NCI-H2196 (cell line): Measurements from ENCODE around the gene TXNRD1.
"Not testable (repeated sequence)": the region's sequence is repeated elsewhere in the genome, so short reads cannot be mapped to it uniquely, and the experiment has no call there.

Source experiments
- DNase-seq: peaks from one replicate; lab custom pipeline; 2025; ENCODE audit not compliant: unreplicated experiment; lab: John Stamatoyannopoulos, UW

TXNRD1 gene

GRCh38 chr12:104215638-104216297 is at the start of gene TXNRD1:
Gene TXNRD1 (plus strand): TSS chr12:104215779. CDS start chr12:104215803, 24 bp downstream.
- no peak for DNase-seq

GRCh38 chr12:104165801-104166200 is 49.8 kb upstream of the TXNRD1 start:
- no peak for DNase-seq

- no peak for DNase-seq
Observed at GRCh38 chr12:104166465-104166864, 49.1 kb upstream of the TXNRD1 start.

GRCh38 chr12:104167519-104168458 is 47.8 kb upstream of the TXNRD1 start:
- DNase-seq = no peak

- DNase-seq = no peak
Observed at GRCh38 chr12:104168596-104168995, 47.0 kb upstream of the TXNRD1 start.

- DNase-seq = peak; percentile 47
Observed at GRCh38 chr12:104171785-104172569, 43.6 kb upstream of the TXNRD1 start.

- DNase-seq = no peak
Observed at GRCh38 chr12:104172570-104172947, 43.0 kb upstream of the TXNRD1 start.

- not testable (repeated sequence) for DNase-seq
Observed at GRCh38 chr12:104173804-104174203, 41.8 kb upstream of the TXNRD1 start.

GRCh38 chr12:104175726-104176247 is 39.8 kb upstream of the TXNRD1 start:
- DNase-seq = no peak

GRCh38 chr12:104177336-104177662 is 38.3 kb upstream of the TXNRD1 start:
- DNase-seq = no peak

GRCh38 chr12:104177663-104178501 is 37.7 kb upstream of the TXNRD1 start:
- peak; percentile 57 for DNase-seq

- no peak for DNase-seq
Observed at GRCh38 chr12:104180374-104180773, 35.2 kb upstream of the TXNRD1 start.

GRCh38 chr12:104181313-104181712 is 34.3 kb upstream of the TXNRD1 start:
- peak; percentile 15 for DNase-seq

GRCh38 chr12:104182144-104182543 is 33.4 kb upstream of the TXNRD1 start:
- DNase-seq = no peak

GRCh38 chr12:104182621-104183378 is 32.8 kb upstream of the TXNRD1 start:
- DNase-seq = no peak

GRCh38 chr12:104183443-104183842 is 32.1 kb upstream of the TXNRD1 start:
- DNase-seq = no peak

- DNase-seq = no peak
Observed at GRCh38 chr12:104187446-104188155, 28.0 kb upstream of the TXNRD1 start.

- DNase-seq = no peak
Observed at GRCh38 chr12:104188534-104188933, 27.0 kb upstream of the TXNRD1 start.
